ENCODE data around the gene ABCC8.
"Not testable (repeated sequence)": the region's sequence is repeated elsewhere in the genome, so short reads cannot be mapped to it uniquely, and the experiment has no call there.

ABCC8 gene

DNA sequence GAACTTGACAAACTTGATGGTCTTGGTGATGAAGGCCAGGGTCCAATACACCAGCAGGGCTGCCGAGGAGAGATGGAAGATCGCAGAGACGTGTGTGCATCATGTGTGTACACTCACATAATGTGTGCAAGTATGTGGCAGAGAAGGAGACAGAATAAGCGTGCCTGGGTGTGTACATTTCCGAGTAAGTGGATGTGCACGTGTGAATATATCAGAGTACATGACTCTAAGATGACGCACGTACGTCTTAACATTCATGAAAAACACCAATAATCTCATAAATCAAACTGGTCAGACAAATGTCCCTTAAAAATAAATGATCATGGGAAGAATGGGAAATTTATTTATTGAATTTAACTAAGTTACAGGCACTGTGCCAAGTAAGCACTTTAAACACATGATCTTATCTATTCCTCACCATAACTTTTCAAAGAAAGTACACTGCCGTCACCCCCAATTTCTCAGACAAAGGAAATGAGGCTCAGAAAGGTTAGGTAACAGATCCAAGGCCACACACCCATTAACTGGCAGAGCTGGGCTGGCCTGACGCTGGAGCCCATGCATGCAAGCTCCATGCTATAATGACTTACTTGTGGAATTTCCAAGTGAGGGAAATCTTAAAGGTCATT, 13.0 kb downstream of the ABCC8 start:
- DNase-seq, result no peak

DNA sequence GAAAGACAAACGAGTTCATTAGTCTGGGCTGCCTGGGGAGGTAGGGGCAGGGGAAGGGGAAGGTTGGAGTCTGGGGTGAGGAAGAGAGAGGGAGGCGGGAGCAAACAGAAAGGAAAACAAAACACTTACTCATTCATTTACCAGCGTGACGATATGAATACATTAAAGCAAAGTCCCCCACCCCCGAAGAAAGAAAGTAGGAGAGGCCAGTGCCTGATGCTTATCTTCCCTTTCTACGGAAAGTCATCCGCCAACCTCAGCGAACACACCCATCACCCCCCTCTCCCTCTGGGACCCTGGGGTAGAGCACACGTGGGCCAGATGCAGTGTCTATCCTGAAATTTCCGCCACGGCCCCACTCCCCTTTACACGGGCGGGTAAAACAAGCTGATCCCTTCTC, 13.7 kb downstream of the ABCC8 start:
- DNase-seq, result no peak

DNA sequence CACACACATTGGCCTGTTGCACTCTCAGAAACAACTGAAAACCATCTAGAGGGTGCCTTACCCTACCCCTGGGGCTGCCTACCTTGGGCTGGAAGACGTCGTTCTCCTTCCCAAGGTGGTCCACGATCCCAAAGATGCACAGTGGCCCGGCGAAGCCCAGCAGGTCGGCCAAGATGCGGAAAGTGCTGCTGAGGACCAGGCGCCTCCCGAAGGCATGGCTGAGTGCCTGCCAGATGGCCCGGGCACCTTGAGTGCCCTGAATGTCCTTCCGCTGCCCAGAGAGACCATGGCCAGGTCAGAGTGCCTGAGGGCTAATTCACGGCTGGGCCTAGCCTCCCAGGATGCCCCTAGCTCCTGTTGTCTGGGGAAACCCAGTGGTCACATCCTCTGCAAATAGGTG, 16.2 kb downstream of the ABCC8 start:
- DNase-seq, result no peak

DNA sequence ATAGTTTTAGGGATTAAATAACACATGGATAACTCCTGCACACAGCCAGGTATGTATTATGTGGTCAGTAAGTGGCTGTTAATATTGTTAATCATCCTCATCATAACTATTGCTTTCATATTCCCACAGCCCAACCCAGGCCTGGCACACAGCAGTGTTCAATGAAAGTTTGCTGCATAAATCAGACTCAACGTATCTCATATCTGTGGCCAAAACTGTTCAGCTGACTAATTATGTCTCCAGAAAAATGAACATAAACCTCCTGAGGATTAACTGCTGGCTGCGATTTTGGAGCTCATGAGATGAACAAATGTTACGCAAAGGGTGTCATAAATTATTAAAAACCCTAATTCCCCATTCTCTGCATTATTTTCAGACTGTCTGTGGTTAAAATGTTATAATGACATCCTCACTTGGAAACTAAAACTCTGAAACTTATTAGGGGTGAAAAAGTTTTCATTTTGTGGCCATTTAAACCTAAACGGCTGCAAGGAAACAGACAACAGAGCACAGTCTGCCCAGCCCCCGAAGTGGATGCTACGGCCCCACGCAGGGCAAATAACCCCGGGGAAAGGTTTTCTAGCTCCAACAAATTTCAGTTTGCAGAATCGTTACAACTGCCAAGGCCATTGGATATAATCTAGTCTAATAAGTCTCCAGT, 17.3 kb downstream of the ABCC8 start:
- no peak for DNase-seq

DNA sequence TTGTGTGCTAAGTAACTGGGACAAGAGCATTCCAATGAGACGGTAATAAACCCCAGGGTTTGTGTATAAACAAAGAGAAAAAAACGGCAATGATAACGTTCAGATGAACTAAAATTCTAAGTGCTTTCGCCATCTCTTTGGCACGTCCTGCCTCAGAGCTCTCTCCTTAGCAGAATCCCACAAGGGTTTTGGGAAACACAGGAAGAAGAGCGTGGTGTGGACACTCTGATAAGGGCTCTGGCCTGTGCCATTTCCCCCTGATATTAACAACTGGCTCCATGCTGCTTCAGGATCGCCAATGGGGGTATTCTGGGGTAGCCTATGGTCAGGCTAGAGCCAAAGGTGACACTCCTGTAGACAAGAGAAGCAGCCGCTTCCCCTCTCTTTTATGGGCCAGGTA, 18.4 kb downstream of the ABCC8 start:
- no peak for DNase-seq

DNA sequence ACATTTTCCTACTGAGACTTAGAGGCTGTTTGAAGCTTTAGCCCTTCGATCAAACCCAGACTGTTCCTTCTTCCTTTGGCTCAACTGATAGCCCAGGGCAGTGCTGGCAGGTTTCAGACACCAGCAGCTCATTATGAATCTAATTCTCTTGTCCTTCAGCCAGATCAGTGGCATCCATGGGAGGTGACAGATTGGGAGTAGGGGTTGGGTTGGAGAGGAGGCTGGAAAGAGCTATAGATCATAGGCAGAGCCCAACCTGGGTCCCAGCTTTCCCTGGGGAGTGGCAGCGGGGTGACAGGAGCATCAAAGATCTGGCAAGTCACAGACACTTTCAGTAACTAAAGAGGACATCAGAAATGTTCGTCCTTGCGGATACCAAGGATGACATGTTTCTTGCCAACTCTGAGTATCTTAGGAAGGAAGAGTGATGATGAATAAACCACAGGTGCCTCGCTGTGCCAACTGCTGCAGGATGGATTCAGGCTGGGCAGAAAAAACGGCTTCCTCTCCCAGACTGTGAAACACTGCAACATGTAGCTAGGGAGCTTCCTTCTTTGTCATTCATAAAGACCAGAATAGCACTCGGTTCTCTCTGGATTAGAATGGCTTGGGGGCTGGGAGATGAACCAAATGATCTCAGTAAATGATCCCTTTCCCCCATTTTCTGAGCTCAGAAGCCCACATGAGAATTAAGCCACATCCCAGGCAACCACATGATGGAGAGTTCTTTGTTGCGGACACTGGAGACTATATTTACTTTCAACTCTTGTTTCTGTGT, 19.1 kb downstream of the ABCC8 start:
- no peak for DNase-seq

DNA sequence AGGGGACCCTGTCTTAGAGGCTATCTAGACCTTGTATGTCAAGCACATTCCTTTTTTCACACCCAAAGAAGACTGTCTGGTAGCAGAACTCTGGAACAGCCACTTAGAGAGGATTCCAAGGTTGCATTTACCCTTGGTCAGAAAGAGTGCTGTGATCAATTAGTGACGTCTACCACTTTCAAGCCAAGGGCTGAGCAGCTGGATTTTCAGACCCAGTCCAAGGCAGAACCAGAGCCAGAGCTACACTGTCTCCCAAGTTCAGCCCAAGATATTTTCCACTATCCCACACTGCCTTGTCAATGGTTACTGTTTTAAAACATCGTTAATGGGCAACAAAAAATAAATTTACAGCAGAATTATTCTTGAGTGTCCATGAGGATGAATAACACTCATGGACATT, 24.0 kb downstream of the ABCC8 start:
- DNase-seq, result no peak

DNA sequence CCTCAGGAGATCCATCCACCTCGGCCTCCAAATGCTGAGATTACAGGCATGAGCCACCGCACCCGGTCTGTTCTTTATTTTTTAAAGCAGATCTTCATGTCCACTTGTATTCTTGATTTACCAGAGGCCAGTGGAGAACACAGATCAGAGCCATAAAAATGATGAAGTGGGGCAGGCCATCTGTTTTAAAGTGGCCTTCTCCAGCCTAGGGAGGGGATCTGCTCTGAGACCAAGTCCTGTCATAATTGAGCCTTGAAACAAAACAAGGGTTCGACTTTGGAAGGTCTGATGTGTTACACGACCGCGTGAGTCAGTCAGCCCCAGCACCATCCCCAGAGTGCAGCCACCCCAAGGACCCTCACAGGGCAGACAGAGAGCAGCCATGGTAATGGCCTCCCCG, 27.5 kb downstream of the ABCC8 start:
- DNase-seq, result no peak

DNA sequence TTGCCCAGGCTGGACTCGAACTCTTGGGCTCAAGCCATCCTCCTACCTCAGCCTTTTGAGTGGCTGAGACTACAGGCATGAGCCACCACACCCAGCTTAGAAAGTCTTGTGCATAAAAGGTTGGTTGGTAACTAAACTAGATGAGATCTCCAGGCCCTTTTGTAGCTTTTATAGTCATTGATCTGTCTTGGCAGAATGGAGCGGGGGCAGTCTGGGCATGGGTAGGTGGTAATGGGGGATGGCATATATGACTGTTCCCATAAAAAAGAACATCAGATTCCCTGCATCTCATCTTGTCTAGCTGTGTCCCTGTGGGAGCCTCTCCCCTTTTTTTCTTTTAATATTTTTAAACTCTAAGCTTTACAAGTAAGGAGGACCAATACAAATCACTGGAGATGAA, 30.2 kb downstream of the ABCC8 start:
- DNase-seq, result no peak

DNA sequence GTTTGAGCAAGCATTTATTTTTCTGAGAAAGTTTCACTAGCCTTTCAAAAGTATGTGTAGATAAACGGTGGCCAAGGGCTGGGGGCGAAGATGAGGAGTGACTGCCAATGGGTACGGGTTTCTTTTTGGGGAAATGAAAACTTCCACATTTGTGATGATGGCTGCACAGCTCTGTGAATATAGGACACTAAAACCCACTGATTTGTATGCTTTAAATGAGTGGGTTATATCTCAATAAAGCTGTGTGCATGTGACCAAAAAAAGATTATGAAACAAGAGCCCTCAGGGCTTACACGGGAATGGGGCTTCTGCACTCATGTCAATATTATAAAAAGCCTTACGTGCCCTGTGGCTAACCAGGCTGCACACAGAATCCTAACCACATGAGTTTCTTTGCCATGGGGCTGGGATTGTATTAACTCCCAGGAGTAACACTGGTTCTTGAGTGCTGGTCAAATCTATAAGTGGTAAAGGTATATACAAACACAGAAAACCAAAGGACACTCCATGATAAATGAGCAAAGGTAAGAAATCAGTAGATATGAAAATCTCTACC, 31.3 kb downstream of the ABCC8 start:
- no peak for DNase-seq

DNA sequence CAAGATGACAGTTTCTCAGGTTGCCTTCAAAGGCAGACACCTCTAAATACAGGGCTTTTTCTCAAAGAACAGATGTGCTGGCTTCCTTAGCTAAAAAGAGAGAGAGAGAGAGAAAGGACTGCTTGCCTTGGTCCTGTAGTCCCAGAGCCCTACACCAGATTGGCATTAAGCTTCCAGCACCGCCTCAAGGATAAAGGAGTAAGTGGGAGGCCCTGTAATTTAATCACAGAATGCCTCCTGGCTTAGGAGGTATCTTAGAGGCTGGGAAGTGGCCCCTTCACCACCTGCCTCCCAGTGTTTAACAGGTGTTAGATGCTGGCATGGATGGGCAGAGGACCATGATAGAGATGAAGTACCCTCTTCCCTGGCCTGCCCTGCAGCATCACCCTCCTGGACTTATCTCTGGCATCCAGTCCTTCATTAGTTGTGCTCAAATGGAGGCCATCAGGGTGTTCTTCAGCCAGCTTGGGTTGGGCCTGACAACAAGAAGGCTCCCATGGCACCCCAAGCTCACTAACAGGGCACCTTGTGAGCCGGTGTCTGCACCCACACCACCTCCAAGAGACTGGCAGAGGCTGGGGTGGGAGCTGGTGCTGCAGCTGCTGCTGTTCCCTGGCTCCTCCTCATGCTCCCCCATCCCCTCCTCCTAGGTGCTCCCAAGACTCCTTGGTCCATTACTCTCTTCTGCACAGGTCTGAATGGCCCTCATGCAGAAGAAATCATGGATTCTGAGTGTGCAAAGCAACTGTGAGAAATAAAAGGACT, 32.5 kb downstream of the ABCC8 start:
- no peak for DNase-seq

DNA sequence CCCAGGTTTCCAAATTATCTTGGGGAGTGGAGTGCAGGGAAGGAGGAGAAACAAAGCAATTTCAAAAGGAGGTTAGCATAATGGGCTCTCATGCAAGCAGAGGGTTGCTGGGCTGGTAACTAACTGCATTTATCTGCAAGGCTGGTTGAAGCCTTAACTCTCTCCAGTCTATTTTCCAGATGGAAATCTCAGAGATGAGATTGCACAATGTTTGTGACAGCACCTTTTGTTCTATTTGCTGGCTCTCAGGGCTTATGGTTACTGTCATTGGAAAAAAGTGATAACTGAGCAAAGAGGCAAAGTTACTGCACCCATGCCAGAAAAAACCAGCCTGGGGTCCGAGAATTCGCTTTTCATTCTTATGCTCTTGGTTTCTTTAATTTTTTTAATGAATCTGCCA, 33.2 kb downstream of the ABCC8 start:
- DNase-seq, result no peak

DNA sequence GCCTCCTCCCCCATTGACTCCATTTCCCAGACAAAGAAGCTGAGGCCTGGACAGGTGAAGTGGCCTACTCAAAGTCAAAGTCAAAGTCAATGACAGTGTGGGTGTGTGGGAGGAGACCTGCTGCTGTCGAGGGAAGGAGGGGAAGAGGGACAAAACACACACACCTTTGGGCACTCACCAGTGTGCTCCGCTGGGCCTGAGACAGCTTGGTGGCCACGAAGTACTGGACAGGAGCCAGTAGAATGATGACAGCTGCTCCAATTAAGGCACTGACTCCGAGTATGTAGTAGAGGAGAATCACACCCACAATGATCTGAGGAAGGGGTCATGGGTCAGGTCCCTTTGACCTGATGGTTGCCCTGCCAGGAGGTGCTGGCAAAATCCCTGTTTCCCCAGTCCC, 33.6 kb downstream of the ABCC8 start:
- DNase-seq, result peak; percentile 23

DNA sequence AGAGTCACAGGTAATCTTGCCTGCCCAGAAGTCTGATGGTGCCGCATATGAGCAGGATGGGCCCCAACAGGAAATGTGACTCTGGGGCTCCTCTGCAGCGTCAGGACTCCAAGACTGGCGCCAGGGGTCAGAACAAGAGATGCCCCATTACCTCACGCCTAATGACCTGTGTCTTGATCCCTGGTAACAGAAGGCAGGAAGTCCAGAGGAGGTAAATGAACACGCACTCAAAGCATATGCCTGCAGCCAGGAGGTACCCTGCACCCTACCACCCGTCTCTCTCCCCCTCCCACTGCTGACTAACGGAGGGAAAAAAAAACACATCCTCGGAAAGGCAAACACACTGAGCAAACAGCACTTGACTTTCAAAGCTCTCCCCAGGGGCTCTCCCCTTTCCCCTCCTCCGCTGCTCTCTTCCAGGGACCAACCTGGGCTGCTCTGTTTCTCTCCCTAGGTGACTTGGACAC, 37.3 kb downstream of the ABCC8 start:
- DNase-seq, result peak; percentile 96

DNA sequence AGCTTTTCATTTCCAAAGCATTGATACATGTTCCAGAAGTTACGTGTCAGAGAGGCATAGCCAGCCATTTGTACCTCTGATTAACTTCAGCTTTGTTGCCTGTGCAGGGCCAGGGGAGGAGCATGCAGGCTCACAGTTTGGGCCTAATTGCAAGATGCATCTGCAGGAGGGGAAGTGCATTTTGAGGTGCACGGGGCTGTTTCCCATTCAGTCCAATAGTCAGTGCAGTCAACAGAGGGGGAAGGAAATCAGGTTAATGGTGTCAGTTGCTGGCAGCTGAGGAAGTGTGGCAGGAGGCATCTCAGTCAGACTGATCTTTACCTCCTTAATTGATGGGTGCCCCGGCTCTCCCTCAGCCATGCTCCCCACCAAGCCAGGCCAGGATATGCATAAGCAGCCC, 39.3 kb downstream of the ABCC8 start:
- DNase-seq, result no peak

DNA sequence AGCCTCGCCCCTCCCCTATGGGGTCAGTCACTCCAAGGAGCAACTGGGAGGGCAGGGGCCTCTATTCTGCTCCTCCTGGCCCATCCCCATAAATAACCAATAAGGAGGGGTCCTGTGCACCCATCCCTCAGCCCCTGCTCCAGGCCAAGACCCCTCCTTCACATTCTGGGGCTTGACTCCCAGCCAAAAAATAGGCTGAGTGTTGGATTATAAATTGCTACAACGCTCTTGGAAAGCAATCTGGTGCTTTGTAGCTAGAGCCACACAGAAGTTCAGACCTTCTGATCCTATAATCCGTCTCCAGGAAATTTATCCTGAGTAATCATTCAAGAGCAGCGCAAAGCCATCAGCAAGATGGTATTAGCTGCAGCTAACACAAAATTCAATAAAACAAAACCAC, 42.5 kb downstream of the ABCC8 start:
- DNase-seq, result no peak

DNA sequence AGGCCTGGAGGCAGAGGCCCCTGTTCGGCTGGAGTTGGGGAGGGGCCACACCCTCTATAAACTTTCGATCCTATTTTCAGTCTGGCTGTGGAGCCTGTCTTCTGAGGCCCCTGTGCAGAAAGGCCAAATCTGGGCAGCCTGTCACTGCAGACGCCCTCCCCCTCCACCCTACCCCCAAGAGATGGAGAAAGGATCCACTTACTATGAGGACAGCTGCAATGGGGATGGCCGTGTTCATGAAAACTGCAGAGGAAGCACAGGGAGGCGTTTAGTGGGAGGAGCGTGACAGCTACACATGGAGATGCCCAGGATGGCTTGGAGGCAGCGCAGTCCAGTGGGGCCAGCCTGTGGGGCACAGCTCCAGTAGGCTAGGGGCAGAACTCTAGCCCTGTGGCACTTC, 44.6 kb downstream of the ABCC8 start:
- DNase-seq, result no peak

DNA sequence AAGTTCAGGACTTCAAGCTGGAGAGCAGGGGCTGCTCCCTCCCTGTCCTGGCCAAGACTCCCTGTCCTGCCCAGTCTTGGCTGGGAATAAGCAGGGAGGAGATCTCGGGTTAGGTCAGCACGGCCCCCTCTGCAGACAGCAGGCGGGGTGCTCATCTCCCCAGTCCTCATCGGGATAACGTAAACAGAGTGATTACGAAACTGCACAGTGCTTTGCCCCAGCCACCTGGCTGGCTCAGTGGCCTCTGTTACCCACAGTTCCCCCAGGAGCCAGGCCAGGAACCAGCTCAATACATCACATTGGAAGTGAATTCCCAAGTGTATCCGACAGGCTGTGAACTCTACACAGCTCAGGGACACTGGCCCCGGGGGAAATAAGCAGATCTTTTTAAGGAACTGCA, 45.5 kb downstream of the ABCC8 start:
- DNase-seq, result no peak

DNA sequence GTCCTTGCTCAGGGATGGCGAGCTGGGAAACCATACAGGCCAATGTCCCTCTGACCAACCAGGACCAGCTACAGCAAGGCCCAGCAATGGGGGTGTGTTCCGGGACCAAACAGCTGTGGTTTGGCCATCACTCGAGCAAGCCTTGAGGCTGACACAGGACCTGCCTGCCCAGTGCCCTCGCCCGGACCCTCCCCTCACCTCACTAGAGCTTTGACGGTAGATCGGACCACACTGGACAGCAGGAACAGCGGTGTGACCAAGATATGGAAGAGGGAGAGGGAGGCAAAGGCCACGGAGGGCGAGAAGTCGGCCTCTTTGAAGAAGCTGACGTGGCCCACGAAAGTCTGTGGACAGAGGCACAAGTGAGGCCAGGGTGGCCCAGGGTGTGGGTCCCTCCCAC, 46.0 kb downstream of the ABCC8 start:
- no peak for DNase-seq

DNA sequence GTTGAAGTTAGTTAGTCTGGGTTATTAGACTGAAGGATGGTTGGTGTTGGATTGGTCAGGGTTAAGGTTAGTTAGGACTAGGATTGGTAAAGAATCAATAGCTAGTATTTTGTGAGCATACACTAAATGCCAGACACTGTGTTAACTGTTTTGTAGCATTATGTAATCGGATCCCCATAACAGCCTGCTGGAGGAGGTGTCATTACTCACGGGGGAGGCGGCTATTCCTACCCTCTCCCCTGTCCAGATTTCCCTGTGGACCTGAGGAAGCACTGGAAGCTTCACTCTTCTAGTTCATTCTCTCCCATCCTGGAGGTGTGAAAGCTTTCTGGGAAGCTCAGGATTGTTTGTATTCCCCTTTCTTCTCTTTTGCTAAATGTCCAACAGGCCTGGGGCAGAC, 47.7 kb downstream of the ABCC8 start:
- DNase-seq, result no peak

DNA sequence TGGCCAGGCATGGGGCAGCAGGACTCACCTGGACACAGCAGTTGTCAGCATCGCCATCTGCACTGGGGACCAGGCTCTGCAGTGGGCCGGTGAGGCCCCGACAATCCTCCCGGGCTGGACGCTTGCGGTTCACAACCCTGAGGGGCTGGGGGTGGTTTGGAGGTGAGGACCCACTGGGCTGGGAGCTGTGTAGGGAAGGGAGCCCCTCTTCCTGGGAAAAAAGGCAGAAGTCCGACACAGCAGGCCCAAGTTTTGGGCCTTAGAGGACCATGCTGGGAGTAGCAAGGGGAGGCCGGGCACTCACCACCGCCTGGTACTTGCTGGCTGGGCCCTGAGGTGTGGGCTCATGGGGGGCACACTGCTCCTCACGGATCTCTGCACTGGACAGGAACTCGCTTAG, 48.4 kb downstream of the ABCC8 start:
- DNase-seq, result no peak

DNA sequence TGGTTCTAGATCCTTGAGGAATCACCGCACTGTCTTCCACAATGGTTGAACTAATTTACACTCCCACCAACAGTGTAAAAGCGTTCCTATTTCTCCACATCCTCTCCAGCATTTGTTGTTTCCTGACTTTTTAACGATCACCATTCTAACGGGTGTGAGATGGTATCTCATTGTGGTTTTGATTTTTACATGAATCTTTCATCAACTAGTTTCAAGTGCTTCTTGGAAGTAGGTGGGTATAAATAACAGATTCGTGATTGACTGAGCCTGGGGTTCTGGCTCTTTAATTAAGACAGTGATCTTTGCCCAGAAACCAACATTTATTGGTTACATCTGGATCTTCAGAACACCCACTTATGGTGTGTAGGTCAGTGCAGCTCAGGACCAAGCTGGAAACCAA, 50.4 kb downstream of the ABCC8 start:
- DNase-seq, result not testable (repeated sequence)

All from NCI-H2029 treated with DMSO at 0.1 percent for 48 hours (cell line).